Gastrocnemius medialis (tissue), 4 donors: ENCODE results near the gene RPS2.

Experiments used
- CTCF ChIP-seq, 5 experiments: fragments of 450-650 bp in 3 of 5; fragments of 200-600 bp in 2 of 5; sonication (generic) in 2 of 5; IDR thresholded peaks in 4 of 5; conservative IDR thresholded peaks in 1 of 5; 1 replicate in 4 of 5; 2 replicates in 1 of 5; pipeline ENCODE4 v1.5.1; 2016 to 2019; ENCODE audit warnings: antibody characterized with exemption in 5 of 5, mild to moderate bottlenecking in 3 of 5, moderate library complexity in 3 of 5
- POLR2A ChIP-seq, 2 donors: fragments of 450-650 bp; IDR thresholded peaks; one replicate each; pipeline ENCODE4 v1.6.1; 2017; ENCODE audit warnings: antibody characterized with exemption in 2 of 2, mild to moderate bottlenecking in 2 of 2, moderate library complexity in 2 of 2

GRCh38 chr16:1977875-1978268 is 13.2 kb upstream of the RPS2 start:
- TF ChIP-seq CTCF (IDR thresholded peaks at IDR 0.05 in 4 of 5, conservative IDR thresholded peaks at IDR 0.05 in 1 of 5) (no peak), POLR2A (IDR thresholded peaks at IDR 0.05) (no peak)
